ENCODE data around the gene MIF.
"Not testable (repeated sequence)": the region's sequence is repeated elsewhere in the genome, so short reads cannot be mapped to it uniquely, and the experiment has no call there.

MIF gene

GRCh38 chr22:23903328-23903971, 9.3 kb downstream of the MIF start:
- DNase-seq = no peak

GRCh38 chr22:23904573-23905254, 10.5 kb downstream of the MIF start:
- DNase-seq = no peak

GRCh38 chr22:23906641-23907040, 12.5 kb downstream of the MIF start:
- no peak for DNase-seq

DNA sequence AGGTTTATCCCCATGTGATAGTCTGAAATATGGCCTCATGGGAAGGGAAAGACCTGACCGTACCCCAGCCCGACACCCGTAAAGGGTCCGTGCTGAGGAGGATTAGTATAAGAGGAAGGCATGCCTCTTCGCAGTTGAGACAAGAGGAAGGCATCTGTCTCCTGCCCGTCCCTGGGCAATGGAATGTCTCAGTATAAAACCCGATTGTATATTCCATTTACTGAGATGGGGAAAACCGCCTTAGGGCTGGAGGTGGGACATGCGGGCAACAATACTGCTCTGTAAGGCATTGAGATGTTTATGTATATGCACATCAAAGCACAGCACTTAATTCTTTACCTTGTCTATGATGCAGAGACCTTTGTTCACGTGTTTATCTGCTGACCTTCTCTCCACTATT, 13.2 kb downstream of the MIF start:
- DNase-seq = not testable (repeated sequence)

GRCh38 chr22:23908587-23909205, 14.5 kb downstream of the MIF start:
- DNase-seq = no peak

DNA sequence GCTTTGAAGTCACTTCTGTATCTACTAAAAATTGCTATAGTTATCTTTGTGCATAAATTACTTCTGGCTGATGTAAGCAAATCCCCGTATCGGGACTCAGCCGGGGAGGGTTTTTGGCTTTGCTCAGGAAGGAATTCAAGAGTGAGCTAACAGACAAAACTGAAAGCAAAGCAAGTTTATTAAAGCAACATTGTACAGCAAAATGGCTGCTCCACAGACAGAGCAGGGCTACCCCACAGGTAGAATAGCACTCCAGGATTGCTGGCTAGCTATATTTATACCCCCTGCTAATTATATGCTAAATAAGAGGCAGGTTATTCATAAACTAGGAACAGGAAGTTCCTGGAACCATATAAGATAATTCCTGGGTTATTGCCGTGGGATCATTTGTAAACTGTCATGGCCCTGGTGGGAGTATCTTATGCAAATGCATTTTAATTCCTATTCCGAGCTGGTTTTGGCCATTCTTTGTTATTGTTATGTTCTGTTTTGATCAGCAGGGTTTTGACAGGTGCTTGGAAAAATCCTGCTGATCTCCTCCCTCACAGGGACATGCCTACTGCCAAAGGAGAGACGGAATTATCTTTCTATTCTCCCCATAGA, 15.2 kb downstream of the MIF start:
- no peak for DNase-seq

DNA sequence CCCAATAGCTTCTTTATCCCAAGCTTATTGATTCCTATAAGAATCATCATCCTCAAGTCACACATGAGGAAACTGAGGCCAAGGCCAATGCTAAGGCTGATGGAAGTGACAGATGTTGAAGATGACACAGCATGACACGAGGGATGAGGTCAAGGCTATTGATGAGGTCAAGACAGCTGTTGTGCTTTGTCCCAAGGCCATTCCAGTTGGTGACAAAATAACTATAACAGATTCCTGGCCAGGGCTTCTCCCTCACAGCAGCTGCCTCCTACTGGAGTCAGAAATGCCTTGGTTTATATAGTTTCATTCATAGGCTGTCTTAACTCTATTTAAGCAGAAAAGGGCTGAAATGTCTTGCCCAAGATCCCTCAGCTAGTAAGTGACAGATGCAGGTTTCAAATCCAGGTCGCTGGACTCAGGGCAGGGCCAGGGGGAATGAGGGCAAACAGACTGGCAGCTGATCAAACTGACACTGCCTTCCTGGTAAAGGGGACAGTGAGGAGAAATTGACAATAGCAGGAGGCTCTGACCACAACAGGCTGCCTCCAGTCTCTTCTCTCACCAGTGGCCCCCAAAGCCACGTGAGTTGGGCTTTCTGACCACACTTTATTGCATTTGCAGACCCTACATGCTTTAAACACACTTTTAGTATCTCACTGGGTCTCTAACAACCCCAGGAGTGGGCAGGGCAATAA, 16.5 kb downstream of the MIF start:
- no peak for DNase-seq

DNA sequence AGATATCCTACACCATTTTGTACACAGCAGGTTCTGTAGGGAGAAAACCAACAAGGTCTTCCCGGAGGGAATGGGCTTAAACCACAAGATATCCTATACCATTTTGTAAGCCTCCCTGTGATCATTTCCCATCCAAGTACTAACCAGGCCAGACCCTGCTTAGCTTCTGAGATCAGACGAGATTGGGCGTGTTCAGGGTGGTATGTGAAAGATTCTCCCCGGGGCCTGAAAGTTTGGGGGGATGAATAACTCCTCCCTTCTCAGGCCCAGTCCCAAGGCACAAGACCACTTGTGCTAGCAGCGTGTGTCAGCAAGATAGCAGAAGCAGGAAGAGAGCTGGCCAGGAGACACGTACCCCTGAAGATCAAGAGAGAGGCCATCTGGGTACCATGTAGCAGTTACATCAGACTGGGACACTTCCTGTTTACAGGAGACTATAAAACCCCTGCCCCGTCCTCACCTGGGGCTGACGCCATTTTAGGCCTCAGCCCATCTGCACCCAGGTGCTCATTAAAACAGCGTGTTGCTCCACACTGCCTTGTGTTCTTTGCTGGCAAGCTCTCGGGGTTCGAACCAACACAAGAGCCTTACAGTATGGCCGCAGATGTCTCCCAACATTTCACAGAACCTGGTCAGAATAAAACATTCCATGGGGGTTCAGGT, 17.3 kb downstream of the MIF start:
- DNase-seq = no peak

DNA sequence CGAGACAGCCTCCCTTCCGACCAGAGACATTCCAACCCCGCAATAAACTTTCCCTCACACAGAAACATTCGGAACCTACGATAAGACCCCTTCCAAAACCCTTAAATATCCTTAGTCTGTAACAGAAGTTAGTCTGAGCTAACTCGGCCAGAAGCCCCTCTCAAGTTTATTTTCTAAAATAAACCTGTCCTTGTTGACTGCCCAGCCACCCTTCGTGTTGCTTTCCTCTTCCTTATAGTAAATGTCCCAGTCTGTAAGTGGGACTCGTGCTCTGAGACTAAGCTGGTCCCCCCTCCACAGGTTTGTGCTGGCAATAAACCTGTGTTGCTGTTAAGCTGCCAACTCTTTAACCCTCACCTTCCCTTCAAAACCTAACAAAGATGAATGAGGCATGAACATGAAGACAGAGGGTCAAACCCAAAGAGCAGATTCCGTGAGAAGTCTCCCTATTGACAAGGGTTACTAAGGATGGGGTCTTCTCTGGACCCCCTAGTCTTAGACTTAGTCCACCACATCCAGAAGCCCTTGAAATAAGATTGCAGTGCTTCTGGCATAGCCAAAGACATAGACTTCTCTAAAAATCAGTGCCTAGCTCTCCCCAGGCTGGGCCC, 18.2 kb downstream of the MIF start:
- DNase-seq = no peak

DNA sequence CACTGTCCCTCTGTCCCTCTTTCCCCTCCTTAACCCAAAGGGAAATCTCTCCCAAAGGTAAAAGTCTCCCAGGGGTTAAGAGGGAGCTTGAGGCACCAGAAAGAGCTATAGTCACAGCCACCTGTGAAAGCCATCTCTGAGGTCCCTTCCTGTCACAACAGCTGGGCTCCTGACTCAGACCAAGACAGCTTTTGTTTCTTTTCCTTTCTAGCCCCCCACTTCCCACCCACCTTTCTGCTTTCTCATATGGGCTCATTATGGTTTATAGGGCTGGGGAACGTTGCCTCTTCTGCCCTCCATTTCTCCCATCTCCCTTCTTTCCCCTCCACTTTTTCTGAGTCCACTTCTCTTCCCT, 19.1 kb downstream of the MIF start:
- DNase-seq = no peak

GRCh38 chr22:23913661-23914353, 19.6 kb downstream of the MIF start:
- peak; percentile 93 to 98 (median 95) for DNase-seq

DNA sequence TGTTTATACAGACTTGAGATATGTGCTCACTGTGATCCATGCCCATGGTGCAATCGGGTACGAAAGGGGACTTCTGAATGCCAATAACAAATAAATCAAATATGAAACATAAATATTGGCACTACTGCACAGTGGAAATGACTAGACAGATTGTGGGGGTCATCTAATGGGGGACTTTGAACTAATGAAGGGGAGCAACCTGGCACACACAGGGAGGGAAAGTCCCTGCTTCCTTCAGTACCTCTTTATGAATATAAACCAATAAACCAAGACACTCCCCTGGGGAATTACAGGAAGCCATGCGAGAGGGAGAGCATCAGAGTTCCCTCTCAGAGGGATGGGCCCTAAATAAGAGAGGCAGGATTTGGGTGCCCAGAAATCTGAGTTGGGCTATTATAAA, 21.1 kb downstream of the MIF start:
- DNase-seq = no peak

DNA sequence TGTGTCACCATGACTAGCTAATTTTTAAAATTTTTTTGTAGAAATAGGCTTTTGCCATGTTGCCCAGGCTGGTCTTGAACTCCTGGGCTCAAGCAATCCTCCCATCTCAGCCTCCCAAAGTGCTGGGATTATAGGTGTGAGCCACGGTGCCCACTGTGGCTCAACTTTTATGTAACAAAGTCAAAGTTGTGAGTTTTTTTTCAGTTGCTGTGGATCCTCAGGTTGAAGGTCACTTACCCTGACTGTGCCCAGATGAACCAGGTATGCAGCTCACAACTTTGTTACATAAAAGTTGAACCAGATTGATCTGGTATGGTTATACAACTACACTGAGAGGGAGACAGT, 26.1 kb downstream of the MIF start:
- DNase-seq = not testable (repeated sequence)

DNA sequence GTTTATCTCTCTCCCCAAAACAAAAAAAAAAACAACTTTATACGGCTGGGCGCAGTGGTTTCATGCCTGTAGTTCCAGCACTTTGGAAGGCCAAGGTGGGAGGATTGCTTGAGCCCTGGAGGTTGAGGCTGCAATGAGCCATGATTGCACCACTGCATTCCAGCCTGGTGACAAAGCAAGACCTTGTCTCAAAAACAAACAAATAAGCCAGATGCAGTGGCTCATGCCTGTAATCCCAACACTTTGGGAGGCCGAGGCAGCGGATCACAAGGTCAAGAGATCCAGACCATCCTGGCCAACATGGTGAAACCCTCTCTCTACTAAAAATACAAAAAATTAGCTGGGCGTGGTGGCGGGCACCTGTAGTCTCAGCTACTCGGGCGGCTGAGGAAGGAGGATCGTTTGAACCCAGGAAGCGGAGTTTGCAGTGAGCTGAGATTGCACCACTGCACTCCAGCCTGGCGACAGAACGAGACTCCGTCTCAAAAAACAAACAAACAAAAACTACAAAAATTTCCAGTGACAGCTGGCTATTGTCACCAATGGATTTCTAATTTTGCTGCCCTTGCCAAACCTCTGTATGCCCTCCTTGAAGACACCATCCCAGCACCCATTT, 27.5 kb downstream of the MIF start:
- not testable (repeated sequence) for DNase-seq

- no peak for DNase-seq
Observed at GRCh38 chr22:23922921-23923320, 28.7 kb downstream of the MIF start.

DNA sequence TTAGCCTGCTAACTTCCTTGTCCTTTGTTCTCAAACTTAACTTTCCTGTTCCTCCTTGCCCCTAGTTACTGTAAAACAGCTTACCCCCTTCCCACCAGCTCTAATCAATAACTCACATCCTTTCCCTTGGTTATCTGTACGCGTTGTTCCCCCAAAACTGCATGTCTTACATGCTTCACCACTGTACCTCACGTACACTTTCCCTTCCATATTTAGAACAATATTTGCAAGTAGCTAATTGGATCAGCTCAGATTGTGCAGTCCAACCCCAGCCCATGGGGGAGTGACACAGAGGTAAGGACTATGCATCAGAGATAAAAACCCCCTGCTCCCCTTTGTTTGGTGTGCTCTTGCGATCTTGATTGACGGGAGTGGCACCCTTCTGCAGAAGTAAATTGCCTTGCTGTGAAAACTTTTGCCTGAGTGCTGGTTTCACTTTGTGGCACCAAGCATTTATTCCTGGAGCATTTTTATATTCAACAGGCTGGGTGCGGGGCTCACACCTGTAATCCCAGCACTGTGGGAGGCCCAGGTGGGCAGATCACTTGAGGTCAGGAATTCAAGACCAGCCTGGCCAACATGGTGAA, 30.9 kb downstream of the MIF start:
- DNase-seq = no peak

DNA sequence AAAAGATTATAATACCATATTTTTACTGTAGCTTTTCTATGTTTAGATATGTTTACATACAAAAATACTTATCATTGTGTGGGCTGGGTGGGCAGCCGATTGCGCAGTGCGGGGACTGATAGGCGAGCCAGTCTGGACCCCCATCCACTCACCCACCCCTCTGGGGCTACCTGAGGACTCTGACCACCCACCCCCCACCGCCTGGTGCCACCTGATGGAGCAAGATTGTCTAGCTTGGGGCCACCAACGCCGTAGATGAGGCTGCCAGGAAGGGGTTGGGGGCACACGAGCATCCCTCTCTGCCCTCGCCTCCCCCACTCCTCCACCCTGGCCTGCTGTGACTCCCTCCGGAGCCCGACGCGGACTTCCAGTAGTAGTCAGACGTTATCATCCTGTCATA, 32.4 kb downstream of the MIF start:
- DNase-seq = no peak

DNA sequence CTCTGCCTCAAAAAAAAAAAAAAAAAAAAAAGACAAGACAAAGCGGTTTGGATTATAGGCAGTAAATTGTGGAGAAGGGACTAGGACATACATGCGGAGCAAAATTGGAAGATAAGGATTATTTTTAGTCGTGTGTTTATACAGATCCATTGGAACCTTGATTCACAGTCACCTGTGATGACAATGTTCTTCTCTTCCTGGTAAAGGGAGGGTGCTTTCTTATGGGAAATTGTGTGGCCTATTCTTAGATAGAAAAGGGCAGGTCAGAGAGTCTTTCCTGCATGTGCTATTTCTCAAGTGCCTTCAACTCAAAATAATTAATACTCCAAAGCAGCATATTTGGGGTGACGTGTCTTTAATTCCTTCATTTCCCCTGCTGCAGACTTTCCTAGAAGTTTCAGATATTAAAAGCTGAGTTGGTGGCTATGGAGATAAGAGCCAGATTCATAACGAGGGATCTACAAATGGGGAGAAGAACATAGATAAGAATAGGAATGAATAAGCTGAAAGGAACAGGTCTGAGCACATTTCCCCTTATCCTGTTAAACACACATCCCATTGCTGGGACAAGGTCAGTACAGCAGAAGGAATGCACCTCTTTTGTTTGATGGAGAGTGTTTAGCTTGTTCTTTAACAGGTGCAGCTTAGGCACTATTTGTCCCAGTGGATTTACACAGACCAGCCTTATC, 44.3 kb downstream of the MIF start:
- no peak for DNase-seq

- DNase-seq = no peak
Observed at GRCh38 chr22:23939017-23939357, 44.8 kb downstream of the MIF start.

GRCh38 chr22:23940166-23940565, 46.0 kb downstream of the MIF start:
- DNase-seq = not testable (repeated sequence)

Data from stimulated activated naive CD4-positive, alpha-beta T cell (primary cell).